ENCODE results near the gene NCAM1.
A peak's percentile ranks its signal among the peaks of the same experiment; 100 is the strongest.

Gene NCAM1

DNA sequence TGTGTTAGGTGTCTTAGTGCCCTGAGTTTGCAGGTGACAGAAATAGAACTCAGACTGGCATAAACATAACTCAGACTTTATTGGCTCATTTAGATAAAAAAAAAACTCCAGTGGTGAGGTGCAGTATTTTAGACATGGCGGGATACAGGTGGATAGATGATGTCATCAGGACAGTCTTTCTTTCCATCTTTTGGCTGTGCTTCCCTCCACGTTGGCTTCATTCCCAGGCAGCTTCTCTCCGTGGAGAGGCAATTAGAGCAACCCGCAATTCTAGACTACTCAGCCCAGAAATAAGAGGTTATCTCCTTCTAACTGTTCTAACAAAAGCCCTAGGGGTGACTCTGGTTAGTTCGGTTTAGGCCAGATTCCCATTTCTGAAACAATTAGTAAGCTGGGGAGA is 40.5 kb downstream of the NCAM1 start (continued):
- TF ChIP-seq, protein P1, sequence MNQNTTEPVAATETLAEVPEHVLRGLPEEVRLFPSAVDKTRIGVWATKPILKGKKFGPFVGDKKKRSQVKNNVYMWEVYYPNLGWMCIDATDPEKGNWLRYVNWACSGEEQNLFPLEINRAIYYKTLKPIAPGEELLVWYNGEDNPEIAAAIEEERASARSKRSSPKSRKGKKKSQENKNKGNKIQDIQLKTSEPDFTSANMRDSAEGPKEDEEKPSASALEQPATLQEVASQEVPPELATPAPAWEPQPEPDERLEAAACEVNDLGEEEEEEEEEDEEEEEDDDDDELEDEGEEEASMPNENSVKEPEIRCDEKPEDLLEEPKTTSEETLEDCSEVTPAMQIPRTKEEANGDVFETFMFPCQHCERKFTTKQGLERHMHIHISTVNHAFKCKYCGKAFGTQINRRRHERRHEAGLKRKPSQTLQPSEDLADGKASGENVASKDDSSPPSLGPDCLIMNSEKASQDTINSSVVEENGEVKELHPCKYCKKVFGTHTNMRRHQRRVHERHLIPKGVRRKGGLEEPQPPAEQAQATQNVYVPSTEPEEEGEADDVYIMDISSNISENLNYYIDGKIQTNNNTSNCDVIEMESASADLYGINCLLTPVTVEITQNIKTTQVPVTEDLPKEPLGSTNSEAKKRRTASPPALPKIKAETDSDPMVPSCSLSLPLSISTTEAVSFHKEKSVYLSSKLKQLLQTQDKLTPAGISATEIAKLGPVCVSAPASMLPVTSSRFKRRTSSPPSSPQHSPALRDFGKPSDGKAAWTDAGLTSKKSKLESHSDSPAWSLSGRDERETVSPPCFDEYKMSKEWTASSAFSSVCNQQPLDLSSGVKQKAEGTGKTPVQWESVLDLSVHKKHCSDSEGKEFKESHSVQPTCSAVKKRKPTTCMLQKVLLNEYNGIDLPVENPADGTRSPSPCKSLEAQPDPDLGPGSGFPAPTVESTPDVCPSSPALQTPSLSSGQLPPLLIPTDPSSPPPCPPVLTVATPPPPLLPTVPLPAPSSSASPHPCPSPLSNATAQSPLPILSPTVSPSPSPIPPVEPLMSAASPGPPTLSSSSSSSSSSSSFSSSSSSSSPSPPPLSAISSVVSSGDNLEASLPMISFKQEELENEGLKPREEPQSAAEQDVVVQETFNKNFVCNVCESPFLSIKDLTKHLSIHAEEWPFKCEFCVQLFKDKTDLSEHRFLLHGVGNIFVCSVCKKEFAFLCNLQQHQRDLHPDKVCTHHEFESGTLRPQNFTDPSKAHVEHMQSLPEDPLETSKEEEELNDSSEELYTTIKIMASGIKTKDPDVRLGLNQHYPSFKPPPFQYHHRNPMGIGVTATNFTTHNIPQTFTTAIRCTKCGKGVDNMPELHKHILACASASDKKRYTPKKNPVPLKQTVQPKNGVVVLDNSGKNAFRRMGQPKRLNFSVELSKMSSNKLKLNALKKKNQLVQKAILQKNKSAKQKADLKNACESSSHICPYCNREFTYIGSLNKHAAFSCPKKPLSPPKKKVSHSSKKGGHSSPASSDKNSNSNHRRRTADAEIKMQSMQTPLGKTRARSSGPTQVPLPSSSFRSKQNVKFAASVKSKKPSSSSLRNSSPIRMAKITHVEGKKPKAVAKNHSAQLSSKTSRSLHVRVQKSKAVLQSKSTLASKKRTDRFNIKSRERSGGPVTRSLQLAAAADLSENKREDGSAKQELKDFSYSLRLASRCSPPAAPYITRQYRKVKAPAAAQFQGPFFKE (tag by site-specific recombination; IDR thresholded peaks at IDR 0.05; ENCODE audit: borderline replicate concordance), result no peak
- TF ChIP-seq ZSCAN16 (tag by site-specific recombination; IDR thresholded peaks at IDR 0.05), result no peak
- no peak for TF ChIP-seq ZNF155 (tag by site-specific recombination; IDR thresholded peaks at IDR 0.05)
- TF ChIP-seq MYNN (tag by site-specific recombination; IDR thresholded peaks at IDR 0.05; ENCODE audit: borderline replicate concordance), result no peak
- peak; percentile 24; the same call in 1 of the 2 replicates for TF ChIP-seq ZNF660 (tag by site-specific recombination; IDR thresholded peaks at IDR 0.05)
- no peak for TF ChIP-seq ZNF37A (tag by site-specific recombination; IDR thresholded peaks at IDR 0.05)
- TF ChIP-seq ZNF670 (tag by site-specific recombination; IDR thresholded peaks at IDR 0.05; ENCODE audit: low read depth), result no peak
- TF ChIP-seq ZEB2 (tag by site-specific recombination; IDR thresholded peaks at IDR 0.05), result peak; percentile 73
- TF ChIP-seq ZNF549 (tag by site-specific recombination; IDR thresholded peaks at IDR 0.05), result no peak
- peak; percentile 24; the same call in 1 of the 2 replicates for TF ChIP-seq ZNF335 (tag by site-specific recombination; conservative IDR thresholded peaks at IDR 0.05)
- TF ChIP-seq ZNF585B (tag by site-specific recombination; IDR thresholded peaks at IDR 0.05), result no peak
- peak; percentile 71 for TF ChIP-seq SP7 (tag by site-specific recombination; IDR thresholded peaks at IDR 0.05)
- TF ChIP-seq, protein P2, sequence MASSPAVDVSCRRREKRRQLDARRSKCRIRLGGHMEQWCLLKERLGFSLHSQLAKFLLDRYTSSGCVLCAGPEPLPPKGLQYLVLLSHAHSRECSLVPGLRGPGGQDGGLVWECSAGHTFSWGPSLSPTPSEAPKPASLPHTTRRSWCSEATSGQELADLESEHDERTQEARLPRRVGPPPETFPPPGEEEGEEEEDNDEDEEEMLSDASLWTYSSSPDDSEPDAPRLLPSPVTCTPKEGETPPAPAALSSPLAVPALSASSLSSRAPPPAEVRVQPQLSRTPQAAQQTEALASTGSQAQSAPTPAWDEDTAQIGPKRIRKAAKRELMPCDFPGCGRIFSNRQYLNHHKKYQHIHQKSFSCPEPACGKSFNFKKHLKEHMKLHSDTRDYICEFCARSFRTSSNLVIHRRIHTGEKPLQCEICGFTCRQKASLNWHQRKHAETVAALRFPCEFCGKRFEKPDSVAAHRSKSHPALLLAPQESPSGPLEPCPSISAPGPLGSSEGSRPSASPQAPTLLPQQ (tag by site-specific recombination; IDR thresholded peaks at IDR 0.05), result no peak
- TF ChIP-seq, protein P3, sequence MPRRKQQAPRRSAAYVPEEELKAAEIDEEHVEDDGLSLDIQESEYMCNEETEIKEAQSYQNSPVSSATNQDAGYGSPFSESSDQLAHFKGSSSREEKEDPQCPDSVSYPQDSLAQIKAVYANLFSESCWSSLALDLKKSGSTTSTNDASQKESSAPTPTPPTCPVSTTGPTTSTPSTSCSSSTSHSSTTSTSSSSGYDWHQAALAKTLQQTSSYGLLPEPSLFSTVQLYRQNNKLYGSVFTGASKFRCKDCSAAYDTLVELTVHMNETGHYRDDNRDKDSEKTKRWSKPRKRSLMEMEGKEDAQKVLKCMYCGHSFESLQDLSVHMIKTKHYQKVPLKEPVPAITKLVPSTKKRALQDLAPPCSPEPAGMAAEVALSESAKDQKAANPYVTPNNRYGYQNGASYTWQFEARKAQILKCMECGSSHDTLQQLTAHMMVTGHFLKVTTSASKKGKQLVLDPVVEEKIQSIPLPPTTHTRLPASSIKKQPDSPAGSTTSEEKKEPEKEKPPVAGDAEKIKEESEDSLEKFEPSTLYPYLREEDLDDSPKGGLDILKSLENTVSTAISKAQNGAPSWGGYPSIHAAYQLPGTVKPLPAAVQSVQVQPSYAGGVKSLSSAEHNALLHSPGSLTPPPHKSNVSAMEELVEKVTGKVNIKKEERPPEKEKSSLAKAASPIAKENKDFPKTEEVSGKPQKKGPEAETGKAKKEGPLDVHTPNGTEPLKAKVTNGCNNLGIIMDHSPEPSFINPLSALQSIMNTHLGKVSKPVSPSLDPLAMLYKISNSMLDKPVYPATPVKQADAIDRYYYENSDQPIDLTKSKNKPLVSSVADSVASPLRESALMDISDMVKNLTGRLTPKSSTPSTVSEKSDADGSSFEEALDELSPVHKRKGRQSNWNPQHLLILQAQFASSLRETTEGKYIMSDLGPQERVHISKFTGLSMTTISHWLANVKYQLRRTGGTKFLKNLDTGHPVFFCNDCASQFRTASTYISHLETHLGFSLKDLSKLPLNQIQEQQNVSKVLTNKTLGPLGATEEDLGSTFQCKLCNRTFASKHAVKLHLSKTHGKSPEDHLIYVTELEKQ (tag by site-specific recombination; IDR thresholded peaks at IDR 0.05; ENCODE audit: borderline replicate concordance), result 0 out of 2 replicates have a peak, but pooled peaks have one; percentile 15

DNA sequence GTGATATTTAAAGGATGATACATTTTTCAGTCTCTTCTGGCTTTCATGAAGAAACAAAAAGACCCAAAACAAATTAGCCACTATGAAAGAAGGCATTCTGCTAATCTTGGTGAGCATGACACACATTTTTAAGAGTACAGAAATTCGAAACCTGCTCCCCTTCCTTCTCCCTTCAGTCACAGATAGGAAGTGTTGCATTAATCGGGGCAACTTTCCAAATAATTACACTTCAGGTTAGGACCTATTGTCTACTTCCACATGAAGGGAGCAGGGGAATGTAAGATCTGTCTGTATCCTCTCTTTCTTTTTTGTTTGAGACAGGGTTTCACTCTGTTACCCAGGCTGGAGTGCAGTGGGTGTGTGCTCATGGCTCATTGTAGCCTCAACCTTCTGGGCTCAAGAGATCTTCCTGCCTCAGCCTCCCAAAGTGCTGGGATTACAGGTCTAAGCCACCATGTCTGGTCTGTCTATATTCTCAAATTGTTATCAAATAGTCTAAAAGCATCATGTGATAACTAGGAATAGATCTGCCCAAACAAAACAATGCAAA is 45.8 kb downstream of the NCAM1 start:
- POLR2A ChIA-PET, result no interaction called here
- no peaks in the 10 kb centered on the region for H3K4me1 ChIP-seq (ENCODE audit: control insufficient read depth, insufficient read depth, low read length)
- CTCF ChIA-PET, result no interaction called here
- H3K9me3 ChIP-seq (ENCODE audit: control insufficient read depth, insufficient read depth, low read depth, low read length), result no peaks in the 10 kb centered on the region
- no peak overlapping the region for H3K27ac ChIP-seq (ENCODE audit: extremely low read depth, low read depth, low read length)
- no peaks in the 10 kb centered on the region for H3K36me3 ChIP-seq (ENCODE audit: control insufficient read depth in 2 of 2, insufficient read depth in 1 of 2, low read length in 2 of 2)
- no peak overlapping the region for H3K4me3 ChIP-seq (ENCODE audit: low read depth, low read length)
- TF ChIP-seq MZF1 (tag by site-specific recombination; IDR thresholded peaks at IDR 0.05; ENCODE audit: borderline replicate concordance), result 0 out of 2 replicates have a peak, but pooled peaks have one; percentile 53
- TF ChIP-seq, protein P4, sequence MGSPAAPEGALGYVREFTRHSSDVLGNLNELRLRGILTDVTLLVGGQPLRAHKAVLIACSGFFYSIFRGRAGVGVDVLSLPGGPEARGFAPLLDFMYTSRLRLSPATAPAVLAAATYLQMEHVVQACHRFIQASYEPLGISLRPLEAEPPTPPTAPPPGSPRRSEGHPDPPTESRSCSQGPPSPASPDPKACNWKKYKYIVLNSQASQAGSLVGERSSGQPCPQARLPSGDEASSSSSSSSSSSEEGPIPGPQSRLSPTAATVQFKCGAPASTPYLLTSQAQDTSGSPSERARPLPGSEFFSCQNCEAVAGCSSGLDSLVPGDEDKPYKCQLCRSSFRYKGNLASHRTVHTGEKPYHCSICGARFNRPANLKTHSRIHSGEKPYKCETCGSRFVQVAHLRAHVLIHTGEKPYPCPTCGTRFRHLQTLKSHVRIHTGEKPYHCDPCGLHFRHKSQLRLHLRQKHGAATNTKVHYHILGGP (tag by site-specific recombination; IDR thresholded peaks at IDR 0.05), result no peak
- TF ChIP-seq ZNF335 (tag by site-specific recombination; conservative IDR thresholded peaks at IDR 0.05), result 0 out of 2 replicates have a peak, but pooled peaks have one; percentile 5

Data from HEK293 (cell line).